Ishikawa (cell line): ENCODE results near the gene CARNS1.

Source experiments
- CEBPB ChIP-seq: IDR thresholded peaks from 2 replicates; pipeline ENCODE4 v1.6.1; 2012
- CREB1 ChIP-seq: IDR thresholded peaks from 2 replicates; pipeline ENCODE4 v1.6.1; 2012; ENCODE audit warnings: low read depth
- EGR1 ChIP-seq: IDR thresholded peaks from 2 replicates; pipeline ENCODE4 v1.6.1; 2012
- EP300 ChIP-seq: IDR thresholded peaks from 2 replicates; pipeline ENCODE4 v1.6.1; 2012; ENCODE audit warnings: borderline replicate concordance
- FOXM1 ChIP-seq: IDR thresholded peaks from 2 replicates; pipeline ENCODE4 v1.6.1; 2012; ENCODE audit warnings: low read depth, borderline replicate concordance
- MAX ChIP-seq: IDR thresholded peaks from 2 replicates; pipeline ENCODE4 v1.6.1; 2012
- NFIC ChIP-seq: IDR thresholded peaks from 2 replicates; pipeline ENCODE4 v1.6.1; 2012
- RAD21 ChIP-seq: IDR thresholded peaks from 2 replicates; pipeline ENCODE4 v1.6.1; 2012; ENCODE audit warnings: low read depth
- TAF1 ChIP-seq: IDR thresholded peaks from 2 replicates; pipeline ENCODE4 v1.6.1; 2012; ENCODE audit warnings: low read depth, mild to moderate bottlenecking
- TCF12 ChIP-seq: IDR thresholded peaks from 2 replicates; pipeline ENCODE4 v1.6.1; 2012; ENCODE audit warnings: low read depth
- TEAD4 ChIP-seq: IDR thresholded peaks from 2 replicates; pipeline ENCODE4 v1.6.1; 2012
- YY1 ChIP-seq: IDR thresholded peaks from 2 replicates; pipeline ENCODE4 v1.6.1; 2012; ENCODE audit warnings: low read depth
- ZBTB7A ChIP-seq: IDR thresholded peaks from 2 replicates; pipeline ENCODE4 v1.6.1; 2012; ENCODE audit warnings: low read depth
- TF ChIP-seq, protein P1 (sequence below): IDR thresholded peaks from 2 replicates; pipeline ENCODE4 v1.6.1; 2012
- TF ChIP-seq, protein P2 (sequence below): IDR thresholded peaks from 2 replicates; pipeline ENCODE4 v1.6.1; 2012; ENCODE audit warnings: low read depth, mild to moderate bottlenecking

CARNS1 gene

DNA sequence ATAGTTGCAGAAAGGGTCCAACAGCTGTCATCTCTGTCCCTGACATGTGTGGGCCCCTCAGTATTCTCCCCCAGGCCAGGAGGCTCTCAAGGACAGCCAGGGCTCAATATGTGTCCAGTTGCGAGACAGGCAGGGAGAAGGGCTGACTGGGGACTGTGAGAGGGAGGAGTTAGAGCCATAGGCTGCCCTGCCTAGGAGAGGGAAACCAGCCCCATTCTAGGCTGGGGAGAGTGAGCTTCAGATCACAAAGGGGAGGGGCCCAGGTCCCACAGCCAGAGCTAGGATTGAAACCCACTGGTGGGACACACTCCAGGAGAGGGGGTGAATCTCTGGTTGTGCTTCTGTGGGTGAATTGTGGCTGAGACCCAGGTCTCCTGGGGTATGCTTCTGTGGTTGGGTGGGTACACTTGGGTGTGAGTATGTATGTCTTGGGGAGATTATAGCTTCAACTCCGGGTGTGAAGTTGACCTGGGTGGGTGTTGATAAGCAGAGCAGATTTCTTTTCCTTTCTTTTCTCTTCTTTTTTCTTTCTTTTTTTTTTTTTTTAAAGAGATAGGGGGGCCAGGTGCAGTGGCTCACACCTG is 2.1 kb upstream of the CARNS1 start:
- TF ChIP-seq TCF12, result no peak
- TF ChIP-seq EGR1, result no peak
- TF ChIP-seq FOXM1, result no peak
- TF ChIP-seq EP300, result no peak
- TF ChIP-seq, protein P1, sequence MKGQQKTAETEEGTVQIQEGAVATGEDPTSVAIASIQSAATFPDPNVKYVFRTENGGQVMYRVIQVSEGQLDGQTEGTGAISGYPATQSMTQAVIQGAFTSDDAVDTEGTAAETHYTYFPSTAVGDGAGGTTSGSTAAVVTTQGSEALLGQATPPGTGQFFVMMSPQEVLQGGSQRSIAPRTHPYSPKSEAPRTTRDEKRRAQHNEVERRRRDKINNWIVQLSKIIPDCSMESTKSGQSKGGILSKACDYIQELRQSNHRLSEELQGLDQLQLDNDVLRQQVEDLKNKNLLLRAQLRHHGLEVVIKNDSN, result no peak
- no peak for TF ChIP-seq TEAD4
- TF ChIP-seq NFIC, result no peak
- no peak for TF ChIP-seq CREB1
- no peak for TF ChIP-seq YY1
- TF ChIP-seq, protein P2, sequence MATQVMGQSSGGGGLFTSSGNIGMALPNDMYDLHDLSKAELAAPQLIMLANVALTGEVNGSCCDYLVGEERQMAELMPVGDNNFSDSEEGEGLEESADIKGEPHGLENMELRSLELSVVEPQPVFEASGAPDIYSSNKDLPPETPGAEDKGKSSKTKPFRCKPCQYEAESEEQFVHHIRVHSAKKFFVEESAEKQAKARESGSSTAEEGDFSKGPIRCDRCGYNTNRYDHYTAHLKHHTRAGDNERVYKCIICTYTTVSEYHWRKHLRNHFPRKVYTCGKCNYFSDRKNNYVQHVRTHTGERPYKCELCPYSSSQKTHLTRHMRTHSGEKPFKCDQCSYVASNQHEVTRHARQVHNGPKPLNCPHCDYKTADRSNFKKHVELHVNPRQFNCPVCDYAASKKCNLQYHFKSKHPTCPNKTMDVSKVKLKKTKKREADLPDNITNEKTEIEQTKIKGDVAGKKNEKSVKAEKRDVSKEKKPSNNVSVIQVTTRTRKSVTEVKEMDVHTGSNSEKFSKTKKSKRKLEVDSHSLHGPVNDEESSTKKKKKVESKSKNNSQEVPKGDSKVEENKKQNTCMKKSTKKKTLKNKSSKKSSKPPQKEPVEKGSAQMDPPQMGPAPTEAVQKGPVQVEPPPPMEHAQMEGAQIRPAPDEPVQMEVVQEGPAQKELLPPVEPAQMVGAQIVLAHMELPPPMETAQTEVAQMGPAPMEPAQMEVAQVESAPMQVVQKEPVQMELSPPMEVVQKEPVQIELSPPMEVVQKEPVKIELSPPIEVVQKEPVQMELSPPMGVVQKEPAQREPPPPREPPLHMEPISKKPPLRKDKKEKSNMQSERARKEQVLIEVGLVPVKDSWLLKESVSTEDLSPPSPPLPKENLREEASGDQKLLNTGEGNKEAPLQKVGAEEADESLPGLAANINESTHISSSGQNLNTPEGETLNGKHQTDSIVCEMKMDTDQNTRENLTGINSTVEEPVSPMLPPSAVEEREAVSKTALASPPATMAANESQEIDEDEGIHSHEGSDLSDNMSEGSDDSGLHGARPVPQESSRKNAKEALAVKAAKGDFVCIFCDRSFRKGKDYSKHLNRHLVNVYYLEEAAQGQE, result no peak
- no peak for TF ChIP-seq ZBTB7A
- TF ChIP-seq TAF1, result no peak
- no peak for TF ChIP-seq MAX

GRCh38 chr11:67416416-67417335 is 1.2 kb downstream of the CARNS1 start:
- TF ChIP-seq MAX, result no peak
- TF ChIP-seq, protein P2, result no peak
- no peak for TF ChIP-seq FOXM1
- TF ChIP-seq, protein P1, result no peak
- no peak for TF ChIP-seq YY1
- TF ChIP-seq NFIC, result peak; percentile 35; the same call in 1 of the 2 replicates

DNA sequence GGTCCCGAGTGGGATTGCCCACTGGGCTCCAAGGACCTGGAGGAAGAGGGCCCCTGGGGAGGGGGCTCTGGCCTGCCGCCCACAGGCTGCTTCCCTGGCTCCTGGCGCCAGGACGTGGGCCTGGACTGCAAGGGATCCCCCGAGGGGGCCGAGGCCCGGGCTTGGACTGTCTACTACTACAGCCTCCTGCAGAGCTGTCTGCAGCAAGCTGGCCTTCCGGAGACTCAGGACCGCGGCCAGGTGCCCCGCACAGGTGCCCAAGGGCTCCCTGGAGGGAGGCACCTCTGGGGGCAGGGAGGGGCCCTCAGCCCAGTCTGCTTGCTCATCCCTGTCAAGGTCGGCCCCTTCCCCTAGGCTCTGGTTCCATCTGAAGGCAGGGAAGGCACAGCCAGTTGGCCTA is 1.9 kb downstream of the CARNS1 start:
- TF ChIP-seq, protein P1, result no peak
- no peak for TF ChIP-seq CREB1
- no peak for TF ChIP-seq CEBPB
- no peak for TF ChIP-seq RAD21
- TF ChIP-seq FOXM1, result no peak
- TF ChIP-seq ZBTB7A, result no peak
- TF ChIP-seq EP300, result no peak
- no peak for TF ChIP-seq NFIC
- TF ChIP-seq TCF12, result no peak
- TF ChIP-seq YY1, result no peak
- no peak for TF ChIP-seq MAX
- no peak for TF ChIP-seq EGR1
- TF ChIP-seq, protein P2, result no peak
- TF ChIP-seq TEAD4, result no peak
- no peak for TF ChIP-seq TAF1
